A673 (cell line): Measurements from ENCODE around the gene SMIM12. TPM values are rescaled to one million over a fixed set of nuclear protein-coding genes. Genes with fewer than 3 reads are reported as not detected.
A peak's percentile ranks its signal among the peaks of the same experiment; 100 is the strongest.

Source experiments
- BruUV-seq: library from RNA; stranded (reverse); fragments of 400-500 nt; replicated peaks from 2 replicates; lab custom pipeline; 2021; lab: Mats Ljungman, UMichigan
- CTCF ChIA-PET: fragments of 300-600 bp; sonication (Branson Sonifier 250); formaldehyde crosslinking; loops from one replicate; lab custom pipeline; 2022; ENCODE audit warnings: antibody characterized with exemption; lab: Charles Lee
- POLR2A ChIA-PET: fragments of 300-600 bp; sonication (Branson Sonifier 250); formaldehyde crosslinking; loops from one replicate; lab custom pipeline; 2022; ENCODE audit warnings: antibody characterized with exemption; ENCODE audit not compliant: low non-redundant PET; lab: Charles Lee
- DNase-seq: peaks from one replicate; pipeline ENCODE4 v3.0.0-alpha.2; 2015; ENCODE audit warnings: low spot score
- H3K27ac ChIP-seq: fragments of 200-600 bp; sonication (generic); 2 replicates; pipeline ENCODE4 v1.5.1; 2016; ENCODE audit warnings: mixed run types, low read depth, mild to moderate bottlenecking, mixed read lengths, antibody characterized with exemption, low read length; ENCODE audit not compliant: poor library complexity, severe bottlenecking
- H3K27me3 ChIP-seq: fragments of 200-600 bp; sonication (generic); replicated peaks from 2 replicates; pipeline ENCODE4 v1.6.1; 2017; ENCODE audit warnings: mixed run types, low read depth, mild to moderate bottlenecking, mixed read lengths, antibody characterized with exemption, low read length; ENCODE audit not compliant: insufficient read depth, poor library complexity
- H3K36me3 ChIP-seq: fragments of 200-600 bp; sonication (generic); 2 replicates; pipeline ENCODE4 v1.6.1; 2016; ENCODE audit warnings: mixed run types, mild to moderate bottlenecking, mixed read lengths, antibody characterized with exemption, low read length; ENCODE audit not compliant: insufficient read depth, poor library complexity, severe bottlenecking
- H3K4me1 ChIP-seq: fragments of 200-600 bp; sonication (generic); 2 replicates; pipeline ENCODE4 v1.6.1; 2017; ENCODE audit warnings: mixed run types, mild to moderate bottlenecking, mixed read lengths, antibody characterized with exemption, low read length; ENCODE audit not compliant: insufficient read depth, poor library complexity, severe bottlenecking
- H3K4me3 ChIP-seq: fragments of 200-600 bp; sonication (generic); 2 replicates; pipeline ENCODE4 v1.5.1; 2016; ENCODE audit warnings: low read depth, mixed run types, mild to moderate bottlenecking, mixed read lengths, low read length; ENCODE audit not compliant: poor library complexity, severe bottlenecking
- H3K9me3 ChIP-seq: fragments of 200-600 bp; sonication (generic); 2 replicates; pipeline ENCODE4 v1.6.1; 2016; ENCODE audit warnings: mixed run types, low read depth, mild to moderate bottlenecking, mixed read lengths, antibody characterized with exemption, low read length; ENCODE audit not compliant: poor library complexity, severe bottlenecking
- CTCF ChIP-seq: fragments of 300-800, 200-600 bp; sonication (generic); conservative IDR thresholded peaks from 2 replicates; pipeline ENCODE4 v1.5.1; 2017; ENCODE audit warnings: low read depth, mild to moderate bottlenecking, antibody characterized with exemption, low read length, moderate library complexity, mixed read lengths
- EZH2 ChIP-seq: fragments of 200-600 bp; sonication (generic); IDR thresholded peaks from 2 replicates; pipeline ENCODE4 v1.6.1; 2017; ENCODE audit warnings: borderline replicate concordance, low read depth, mild to moderate bottlenecking, mixed read lengths, antibody characterized with exemption, low read length; ENCODE audit not compliant: poor library complexity, severe bottlenecking
- intact Hi-C: fragments of 100-400 bp; cut with micrococcal nuclease; formaldehyde crosslinking; loops from one replicate; pipeline ENCODE4 v1.10.0; 2022; ENCODE audit not compliant: unreplicated experiment
- total RNA-seq: library from RNA; stranded (reverse); gene quantifications from 2 replicates; pipeline ENCODE4 v1.2.3, GENCODE V29; 2021

SMIM12 gene
- total RNA-seq, 1 experiment from 2014 or later: 37.5 TPM

GRCh38 chr1:34867415-34867814, 7.9 kb upstream of the SMIM12 start:
- TF ChIP-seq EZH2: no peak
- TF ChIP-seq CTCF: no peak
- DNase-seq: no peak
- intact Hi-C loops: no loop called here
- Histone ChIP-seq H3K4me3 (no peak overlapping the region), H3K27me3 (peaks cover 14% of the 10 kb centered on the region), H3K36me3 (no peaks in the 10 kb centered on the region), H3K27ac (no peak overlapping the region), H3K4me1 (no peaks in the 10 kb centered on the region), H3K9me3 (no peaks in the 10 kb centered on the region)
- CTCF ChIA-PET: no interaction called here
- no TSS peak for BruUV-seq
- POLR2A ChIA-PET: no interaction called here

GRCh38 chr1:34866762-34867109, 7.2 kb upstream of the SMIM12 start:
- BruUV-seq: no TSS peak
- Histone ChIP-seq H3K27me3 (peaks cover 7% of the 10 kb centered on the region), H3K36me3 (no peaks in the 10 kb centered on the region), H3K27ac (no peak overlapping the region), H3K4me3 (peak overlapping the region; percentile 63), H3K9me3 (no peaks in the 10 kb centered on the region), H3K4me1 (no peaks in the 10 kb centered on the region)
- ChIA-PET CTCF (interaction anchor here (0.6 to 1.0 kb wide), 2 partner anchors 14 to 897 kb away, joined by 3 to 4 read pairs; no protein-coding TSS in a partner anchor), POLR2A (no interaction called here)
- no peak for DNase-seq
- TF ChIP-seq CTCF (no peak), EZH2 (no peak)
- intact Hi-C loops: no loop called here

GRCh38 chr1:34865981-34866761, 6.6 kb upstream of the SMIM12 start:
- CTCF ChIA-PET: interaction anchor here (0.6 to 1.0 kb wide), 4 partner anchors 13 to 897 kb away, joined by 3 to 5 read pairs (median 4); no protein-coding TSS in a partner anchor
- intact Hi-C loops: no loop called here
- Histone ChIP-seq H3K27ac (no peak overlapping the region), H3K4me1 (no peaks in the 10 kb centered on the region), H3K4me3 (peak overlapping the region; percentile 63), H3K27me3 (peaks cover 1% of the 10 kb centered on the region), H3K9me3 (no peaks in the 10 kb centered on the region), H3K36me3 (no peaks in the 10 kb centered on the region)
- no TSS peak for BruUV-seq
- POLR2A ChIA-PET: no interaction called here
- DNase-seq: peak; percentile 76
- TF ChIP-seq CTCF: peak; percentile 99
- TF ChIP-seq EZH2: no peak
